GM19467 (cell line): Measurements from ENCODE around the gene SIRPB1.
"Not testable (repeated sequence)": the region's sequence is repeated elsewhere in the genome, so short reads cannot be mapped to it uniquely, and the experiment has no call there.

Experiments used
- ATAC-seq: cut with Tn5 transposase; IDR thresholded peaks from one replicate; pipeline ENCODE4 v1.9.1; 2021; ENCODE audit warnings: mild to moderate bottlenecking, moderate library complexity; ENCODE audit not compliant: unreplicated experiment

Gene SIRPB1

DNA sequence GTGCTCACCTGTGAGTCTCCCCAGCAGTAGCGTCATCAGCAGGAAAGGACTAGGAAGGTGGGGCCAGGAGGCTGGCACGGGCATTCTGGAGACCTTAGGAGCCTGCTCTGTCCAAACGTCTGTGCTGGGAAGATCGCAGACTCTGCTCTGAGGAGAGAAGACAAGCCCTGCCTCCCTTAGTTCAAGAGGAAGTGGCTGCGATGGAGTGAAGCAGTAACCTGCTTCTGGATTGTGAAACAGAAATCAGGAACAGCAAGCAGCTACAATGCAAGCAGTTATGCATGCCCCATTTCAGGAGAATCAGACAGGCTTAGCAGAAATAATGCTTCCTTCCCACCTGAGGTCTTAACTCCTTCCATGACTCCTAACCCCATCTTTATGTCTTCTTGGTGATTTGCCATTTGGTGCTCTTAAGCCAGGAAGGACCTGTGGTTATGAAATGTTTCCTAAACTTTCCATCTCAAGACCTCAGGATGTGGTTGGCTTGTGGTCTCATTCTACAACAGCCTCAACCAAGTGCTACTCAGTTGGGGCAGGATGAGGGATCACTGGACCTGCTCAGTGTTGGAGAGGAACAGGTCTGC lies at the start of gene SIRPB1:
SIRPB1 (minus strand) TSS at position 149 of the 584 bp plus-strand sequence; CDS start at position 84, 65 bp downstream.
- ATAC-seq: no peak

GRCh38 chr20:1669304-1669703 lies 49.5 kb upstream of the SIRPB1 start:
- ATAC-seq: no peak

GRCh38 chr20:1667502-1668085 lies 47.8 kb upstream of the SIRPB1 start:
- ATAC-seq: no peak

DNA sequence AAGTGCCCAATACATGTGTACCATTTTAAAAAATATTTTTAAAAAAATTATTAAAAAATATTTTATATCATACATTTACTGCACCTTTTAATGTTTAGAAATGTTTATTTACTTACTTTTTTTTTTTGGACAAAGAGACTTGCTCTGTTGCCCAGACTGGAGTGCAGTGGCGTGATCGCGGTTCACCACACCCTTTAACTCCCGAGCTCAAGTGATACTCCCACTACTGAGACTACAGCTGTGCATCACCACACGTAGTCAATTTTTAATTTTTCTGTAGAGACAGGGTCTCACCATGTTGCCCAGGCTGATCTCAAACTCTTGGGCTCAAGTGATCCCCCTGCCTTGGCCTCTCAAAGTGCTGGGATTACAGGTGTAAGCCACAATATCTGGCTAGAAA lies 47.0 kb upstream of the SIRPB1 start:
- ATAC-seq: no peak

DNA sequence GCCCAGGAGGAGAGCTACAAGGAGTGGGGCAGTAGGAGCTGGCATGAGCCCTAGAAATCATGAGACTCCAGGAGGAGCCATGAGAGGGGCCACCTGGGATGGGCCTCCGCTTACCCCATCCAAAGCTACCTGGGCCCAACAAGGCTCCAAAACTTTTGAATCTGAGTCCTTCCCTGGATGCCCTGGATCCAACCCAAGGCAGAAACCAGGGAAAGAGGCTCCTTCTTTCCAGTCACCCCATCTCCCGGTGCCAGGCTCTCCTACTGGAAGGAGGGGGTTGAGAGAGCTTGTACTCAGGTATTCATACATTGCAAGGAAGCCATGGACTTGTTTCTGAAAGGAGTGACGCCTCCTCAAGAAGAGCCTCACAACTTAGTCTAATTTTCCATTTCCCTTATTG lies 45.5 kb upstream of the SIRPB1 start:
- ATAC-seq: no peak

DNA sequence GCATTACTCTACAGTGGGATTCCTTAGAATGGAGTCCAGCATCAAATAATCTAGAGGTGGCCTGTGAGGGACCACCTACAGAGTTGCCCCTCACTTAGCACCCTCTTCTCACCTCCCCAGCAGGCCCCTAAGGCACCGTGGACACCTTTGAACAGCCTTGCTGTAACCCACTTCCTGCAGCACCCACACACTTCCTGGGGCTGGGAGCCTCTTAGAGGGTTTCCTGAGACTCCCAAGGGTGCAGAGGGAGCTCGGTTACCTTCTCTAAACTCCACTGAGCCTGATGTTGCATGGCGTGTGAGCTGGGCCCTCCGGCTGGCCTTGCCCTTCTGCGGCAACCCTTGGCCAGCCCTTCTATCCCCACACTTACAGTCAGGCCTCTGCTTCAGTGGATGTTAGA lies 45.1 kb upstream of the SIRPB1 start:
- ATAC-seq: no peak

DNA sequence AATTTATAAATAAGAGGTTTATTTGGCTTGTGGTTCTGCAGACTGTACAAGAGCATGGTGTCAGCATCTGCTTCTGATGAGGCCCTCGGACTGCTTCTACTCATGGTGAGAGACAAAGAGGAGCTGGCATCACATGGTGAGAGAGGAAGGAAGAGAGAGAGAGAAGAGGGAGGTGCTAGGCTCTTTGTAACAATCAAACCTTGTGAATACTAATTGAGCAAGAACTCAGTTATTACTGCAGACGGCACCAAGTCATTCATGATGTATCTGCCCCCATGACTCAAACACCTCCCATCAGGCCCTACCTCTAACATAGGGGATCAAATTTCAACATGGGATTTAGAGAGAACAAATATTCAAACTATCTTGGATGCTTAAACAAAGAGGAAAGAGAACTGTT lies 44.1 kb upstream of the SIRPB1 start:
- ATAC-seq: no peak

DNA sequence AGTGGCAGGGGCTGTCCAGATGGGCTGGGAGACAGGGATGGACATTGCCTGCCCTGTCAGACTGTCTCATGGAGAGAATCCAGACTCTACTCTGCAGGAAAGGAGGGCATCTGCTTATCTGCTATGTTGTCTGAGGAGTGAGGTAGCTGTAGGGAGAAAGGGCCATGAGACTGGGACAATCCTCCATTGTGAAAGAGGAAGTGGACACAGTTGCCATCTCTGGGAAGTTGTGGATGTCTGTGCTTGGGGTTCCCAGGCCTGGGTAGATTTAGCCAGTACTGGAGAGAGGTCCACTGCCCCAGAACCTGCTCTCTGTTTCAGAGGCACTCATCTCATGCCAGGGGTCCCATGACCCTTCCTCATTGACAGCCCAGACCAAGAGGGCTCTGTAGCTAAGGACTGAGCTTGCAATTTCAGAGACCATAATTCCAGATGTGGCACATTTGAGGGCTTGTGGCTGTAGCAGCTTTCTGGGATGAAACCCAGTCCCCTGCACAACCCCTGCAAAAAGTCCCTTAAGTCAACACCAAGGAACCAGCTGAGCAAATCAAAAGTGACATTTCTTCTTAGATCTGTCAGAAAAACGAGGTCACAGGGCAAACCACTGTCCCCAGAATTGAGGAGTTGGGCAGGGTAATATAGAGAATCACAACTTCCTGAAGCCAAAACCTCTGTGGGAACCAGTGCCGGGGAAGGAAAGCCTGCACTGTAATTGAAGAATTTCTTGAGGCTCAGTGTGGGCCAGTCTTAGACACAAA lies 41.9 kb upstream of the SIRPB1 start:
- ATAC-seq: no peak

DNA sequence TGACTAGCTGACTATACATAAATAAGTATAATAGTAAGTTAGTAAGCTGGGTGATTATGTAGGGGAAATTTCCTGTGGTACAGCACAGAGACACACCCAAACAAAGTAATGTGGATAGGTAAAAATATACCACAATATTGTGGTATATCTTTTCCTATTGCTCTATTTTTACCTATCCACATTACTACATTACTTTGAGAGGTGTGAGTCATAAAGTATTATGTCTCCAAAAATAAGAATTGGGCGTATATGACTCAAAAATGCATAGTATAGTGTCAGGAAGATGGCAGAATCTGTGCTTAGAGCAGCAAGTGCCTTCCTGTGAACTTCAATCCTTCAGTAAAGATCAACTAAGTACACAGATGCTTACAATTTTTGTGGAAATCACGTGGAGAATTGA lies 40.4 kb upstream of the SIRPB1 start:
- ATAC-seq: no peak

GRCh38 chr20:1657556-1658334 lies 37.9 kb upstream of the SIRPB1 start, which contains the start of gene SIRPG:
Gene SIRPG, minus strand, starts transcription at chr20:1657779. Its CDS starts 65 bp downstream, at chr20:1657714.
- ATAC-seq: no peak

- ATAC-seq: no peak
These were observed 37.0 kb upstream of the SIRPB1 start for GRCh38 chr20:1656844-1657243.

DNA sequence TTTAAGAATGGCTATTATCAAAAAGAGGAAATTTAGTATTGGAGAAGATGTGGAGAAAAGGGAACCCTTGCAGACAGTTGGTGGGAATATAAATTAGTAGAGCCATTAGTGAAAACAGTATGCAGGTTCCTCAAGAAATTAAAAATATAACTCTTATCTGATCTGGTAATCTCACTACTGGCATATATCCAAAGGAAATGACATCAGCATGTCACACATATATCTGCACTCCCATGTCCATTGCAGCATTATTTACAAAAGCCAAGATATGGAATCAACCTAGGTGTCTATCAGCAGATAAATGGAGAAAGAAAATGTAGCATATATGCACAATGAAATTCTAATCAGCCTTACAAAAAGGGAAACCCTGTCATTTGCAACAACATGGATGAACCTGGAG lies 35.2 kb upstream of the SIRPB1 start:
- no peak for ATAC-seq

- ATAC-seq: no peak
These were observed 33.2 kb upstream of the SIRPB1 start for GRCh38 chr20:1652960-1653359.

GRCh38 chr20:1652104-1652503 lies 32.3 kb upstream of the SIRPB1 start:
- no peak for ATAC-seq

GRCh38 chr20:1651268-1652058 lies 31.7 kb upstream of the SIRPB1 start:
- no peak for ATAC-seq

GRCh38 chr20:1648101-1648500 lies 28.3 kb upstream of the SIRPB1 start:
- no peak for ATAC-seq

DNA sequence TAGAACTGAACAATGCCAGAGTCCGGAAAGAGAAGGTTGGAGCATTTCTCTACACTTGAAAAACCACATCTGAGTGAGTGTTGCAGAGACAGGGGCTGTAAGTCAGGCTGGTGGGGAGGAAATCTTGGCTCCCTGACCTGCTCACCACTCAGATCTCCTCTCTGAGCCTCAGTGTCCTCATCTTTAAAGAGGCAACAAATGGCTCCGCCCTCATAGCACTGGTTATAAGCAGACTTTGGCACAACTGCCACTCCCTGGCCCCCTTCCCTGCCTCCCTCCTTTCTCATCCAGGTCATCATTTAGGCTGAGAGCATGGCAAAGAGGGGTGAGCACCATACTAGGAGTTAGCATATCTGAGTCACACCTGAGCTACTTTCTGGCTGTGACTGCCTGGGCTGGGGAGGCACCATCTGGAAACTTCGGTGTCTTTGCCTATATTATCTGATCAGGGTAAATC lies 27.2 kb upstream of the SIRPB1 start:
- no peak for ATAC-seq

DNA sequence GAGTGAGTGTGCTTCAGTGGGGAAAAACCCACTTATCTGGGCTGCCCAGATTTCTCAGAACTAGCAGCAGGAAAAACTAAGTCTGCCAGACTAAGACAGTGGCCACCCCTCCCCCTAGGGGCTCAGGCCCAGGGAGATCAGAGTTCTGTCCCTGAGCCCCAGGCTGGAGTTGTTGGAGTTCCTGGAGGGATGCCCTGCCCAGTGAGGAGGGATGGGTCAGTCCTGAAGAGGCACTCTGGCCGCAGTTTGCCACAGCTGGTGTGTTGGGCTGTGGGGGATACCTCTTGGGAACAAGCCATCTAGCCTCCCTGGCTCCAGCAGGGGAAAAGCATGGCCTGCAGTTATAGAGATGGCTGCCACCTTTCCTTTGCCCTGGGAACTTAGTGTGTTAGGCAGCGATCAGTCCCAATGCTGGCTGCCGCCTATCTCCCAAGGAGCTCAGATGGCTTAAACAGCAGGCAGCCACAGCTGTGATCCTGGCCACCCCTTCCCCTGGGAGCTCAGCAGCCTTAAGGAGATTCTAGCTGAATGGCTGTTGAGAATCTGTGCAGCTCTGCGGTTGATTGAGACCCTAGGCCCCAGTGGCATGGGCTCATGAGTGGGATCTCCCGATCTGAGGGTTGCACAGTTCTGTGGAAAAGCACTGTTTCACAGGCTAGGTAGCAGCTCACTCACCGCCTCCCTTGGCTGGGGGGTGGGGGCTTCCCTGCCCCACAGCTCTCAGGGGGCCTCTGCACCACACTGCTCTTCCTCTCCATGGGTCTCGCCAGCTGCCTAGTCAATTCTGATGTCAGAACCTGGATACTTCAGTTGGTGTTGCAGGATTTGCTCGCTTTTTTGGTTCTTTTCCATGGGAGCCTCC lies 24.5 kb upstream of the SIRPB1 start:
- ATAC-seq: no peak

DNA sequence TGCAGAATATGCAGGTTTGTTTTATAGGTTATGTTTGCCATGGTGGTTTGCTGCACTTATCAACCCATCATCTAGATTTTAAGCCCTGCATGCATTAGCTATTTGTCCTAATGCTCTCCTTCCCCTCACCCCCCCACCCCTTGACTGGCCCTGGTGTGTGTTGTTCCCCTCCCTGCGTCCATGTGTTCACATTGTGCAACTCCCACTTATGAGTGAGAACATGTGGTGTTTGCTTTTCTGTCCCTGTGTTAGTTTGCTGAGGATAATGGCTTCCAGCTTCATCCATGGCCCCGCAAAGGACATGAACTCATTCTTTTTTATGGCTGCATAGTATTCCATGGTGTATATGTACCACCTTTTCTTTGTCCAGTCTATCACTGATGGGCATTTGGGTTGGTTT lies 18.8 kb upstream of the SIRPB1 start:
- ATAC-seq: not testable (repeated sequence)

GRCh38 chr20:1637755-1638154 lies 17.9 kb upstream of the SIRPB1 start:
- no peak for ATAC-seq
